ENCODE data around the gene PPP2R5C. TPM values are rescaled to one million over a fixed set of nuclear protein-coding genes. Genes with fewer than 3 reads are reported as not detected.
A peak's percentile ranks its signal among the peaks of the same experiment; 100 is the strongest.

The PPP2R5C gene
- total and polyA plus RNA-seq, 9 of the 15 experiments (the other 6 are each of a cell fraction or from before 2014, with no cell fraction given), result 284 to 617 (median 395) TPM

DNA sequence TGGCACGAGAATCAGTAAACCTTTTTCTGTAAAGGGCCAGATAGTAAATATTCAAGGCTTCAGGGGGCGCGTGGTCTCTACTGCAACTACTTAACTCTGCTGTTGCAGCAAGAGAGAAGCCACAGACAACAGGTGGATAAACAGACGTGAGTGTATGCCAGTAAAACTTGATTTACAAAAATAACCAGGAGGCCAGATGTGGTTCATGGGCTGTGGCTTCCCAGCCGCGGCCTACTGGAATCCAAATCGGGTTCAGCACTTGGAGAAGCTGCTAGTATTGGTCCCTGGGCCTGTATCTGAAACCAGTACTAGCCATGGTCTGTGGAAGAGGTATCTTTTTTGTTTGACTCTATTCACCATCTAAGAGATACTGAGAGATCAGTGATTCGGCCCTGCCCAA lies 13.3 kb downstream of the PPP2R5C start:
- no peak for ATAC-seq
- POLR2A ChIA-PET, result no interaction called here
- Histone ChIP-seq H3K9me1 (ENCODE audit: control insufficient read depth, insufficient read depth, low read length) (no peaks in the 10 kb centered on the region), H3K27ac (ENCODE audit: extremely low read depth, low read depth, low read length) (no peak overlapping the region), H3K4me1 (replicated peaks in 1 of 2; ENCODE audit: control insufficient read depth in 2 of 2, insufficient read depth in 2 of 2, low read length in 2 of 2) (peaks cover 0 to 5% of the 10 kb centered on the region in 2 experiments; a peak in 3 of 5 replicates), H3K27me3 (ENCODE audit: control insufficient read depth in 2 of 2, insufficient read depth in 2 of 2, low read length in 2 of 2) (no peaks in the 10 kb centered on the region), H3K9me3 (replicated peaks; ENCODE audit: control insufficient read depth, insufficient read depth, low read depth, low read length) (no peaks in the 10 kb centered on the region), H2AFZ (ENCODE audit: low read depth, low read length) (no peak overlapping the region), H3K36me3 (ENCODE audit: control insufficient read depth, insufficient read depth, low read length) (peaks cover 57% of the 10 kb centered on the region; the same call in 2 of the 3 replicates), H3K4me2 (ENCODE audit: insufficient read depth, low read length) (no peak overlapping the region), H3K79me2 (ENCODE audit: control insufficient read depth, insufficient read depth, low read length) (peaks cover 95% of the 10 kb centered on the region), H3K9ac (ENCODE audit: insufficient read depth in 1 of 2, low read depth in 2 of 2, low read length in 2 of 2) (peak overlapping the region in 1 of 2 experiments; percentile 9; a peak in 1 of 4 replicates), H4K20me1 (replicated peaks; ENCODE audit: control insufficient read depth, insufficient read depth, low read length) (no peaks in the 10 kb centered on the region; the same call in 1 of the 2 replicates), H3K4me3 (no peak overlapping the region)
- WGBS (ENCODE audit: insufficient coverage, low coverage, missing lambda C conversion rate), result 68% methylated on average over 5 of the region's 8 CpGs
- TF ChIP-seq BDP1 (IDR thresholded peaks at IDR 0.05; ENCODE audit: insufficient read depth, insufficient read length) (no peak), ZNF197 (CRISPR knock-in tag; IDR thresholded peaks at IDR 0.05; ENCODE audit: low read depth) (no peak), NR4A1 (CRISPR knock-in tag; IDR thresholded peaks at IDR 0.05) (no peak), NR4A1 (tag; IDR thresholded peaks at IDR 0.05) (no peak), NFE2 (IDR thresholded peaks at IDR 0.05; ENCODE audit: low read depth) (no peak), SOX6 (IDR thresholded peaks at IDR 0.05) (no peak), ZNF436 (CRISPR knock-in tag; IDR thresholded peaks at IDR 0.05) (no peak), ZBTB7A (IDR thresholded peaks at IDR 0.05; ENCODE audit: borderline replicate concordance, control insufficient read depth, low read depth, low read length) (no peak), POLR2AphosphoS5 (IDR thresholded peaks at IDR 0.05; ENCODE audit: control insufficient read depth, insufficient read depth, low read depth, low read length) (no peak), ZNF696 (CRISPR knock-in tag; conservative IDR thresholded peaks at IDR 0.05) (no peak), KLF16 (IDR thresholded peaks at IDR 0.05) (no peak), SMAD2 (IDR thresholded peaks at IDR 0.05; ENCODE audit: low read depth, low read length) (no peak), TBL1XR1 (IDR thresholded peaks at IDR 0.05; ENCODE audit: low read length in 2 of 2) (no peak), SP1 (CRISPR knock-in tag; IDR thresholded peaks at IDR 0.05) (no peak)
- TF ChIP-seq, protein P1, sequence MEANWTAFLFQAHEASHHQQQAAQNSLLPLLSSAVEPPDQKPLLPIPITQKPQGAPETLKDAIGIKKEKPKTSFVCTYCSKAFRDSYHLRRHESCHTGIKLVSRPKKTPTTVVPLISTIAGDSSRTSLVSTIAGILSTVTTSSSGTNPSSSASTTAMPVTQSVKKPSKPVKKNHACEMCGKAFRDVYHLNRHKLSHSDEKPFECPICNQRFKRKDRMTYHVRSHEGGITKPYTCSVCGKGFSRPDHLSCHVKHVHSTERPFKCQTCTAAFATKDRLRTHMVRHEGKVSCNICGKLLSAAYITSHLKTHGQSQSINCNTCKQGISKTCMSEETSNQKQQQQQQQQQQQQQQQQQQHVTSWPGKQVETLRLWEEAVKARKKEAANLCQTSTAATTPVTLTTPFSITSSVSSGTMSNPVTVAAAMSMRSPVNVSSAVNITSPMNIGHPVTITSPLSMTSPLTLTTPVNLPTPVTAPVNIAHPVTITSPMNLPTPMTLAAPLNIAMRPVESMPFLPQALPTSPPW (CRISPR knock-in tag; IDR thresholded peaks at IDR 0.05), result no peak
- TF ChIP-seq, protein P2, sequence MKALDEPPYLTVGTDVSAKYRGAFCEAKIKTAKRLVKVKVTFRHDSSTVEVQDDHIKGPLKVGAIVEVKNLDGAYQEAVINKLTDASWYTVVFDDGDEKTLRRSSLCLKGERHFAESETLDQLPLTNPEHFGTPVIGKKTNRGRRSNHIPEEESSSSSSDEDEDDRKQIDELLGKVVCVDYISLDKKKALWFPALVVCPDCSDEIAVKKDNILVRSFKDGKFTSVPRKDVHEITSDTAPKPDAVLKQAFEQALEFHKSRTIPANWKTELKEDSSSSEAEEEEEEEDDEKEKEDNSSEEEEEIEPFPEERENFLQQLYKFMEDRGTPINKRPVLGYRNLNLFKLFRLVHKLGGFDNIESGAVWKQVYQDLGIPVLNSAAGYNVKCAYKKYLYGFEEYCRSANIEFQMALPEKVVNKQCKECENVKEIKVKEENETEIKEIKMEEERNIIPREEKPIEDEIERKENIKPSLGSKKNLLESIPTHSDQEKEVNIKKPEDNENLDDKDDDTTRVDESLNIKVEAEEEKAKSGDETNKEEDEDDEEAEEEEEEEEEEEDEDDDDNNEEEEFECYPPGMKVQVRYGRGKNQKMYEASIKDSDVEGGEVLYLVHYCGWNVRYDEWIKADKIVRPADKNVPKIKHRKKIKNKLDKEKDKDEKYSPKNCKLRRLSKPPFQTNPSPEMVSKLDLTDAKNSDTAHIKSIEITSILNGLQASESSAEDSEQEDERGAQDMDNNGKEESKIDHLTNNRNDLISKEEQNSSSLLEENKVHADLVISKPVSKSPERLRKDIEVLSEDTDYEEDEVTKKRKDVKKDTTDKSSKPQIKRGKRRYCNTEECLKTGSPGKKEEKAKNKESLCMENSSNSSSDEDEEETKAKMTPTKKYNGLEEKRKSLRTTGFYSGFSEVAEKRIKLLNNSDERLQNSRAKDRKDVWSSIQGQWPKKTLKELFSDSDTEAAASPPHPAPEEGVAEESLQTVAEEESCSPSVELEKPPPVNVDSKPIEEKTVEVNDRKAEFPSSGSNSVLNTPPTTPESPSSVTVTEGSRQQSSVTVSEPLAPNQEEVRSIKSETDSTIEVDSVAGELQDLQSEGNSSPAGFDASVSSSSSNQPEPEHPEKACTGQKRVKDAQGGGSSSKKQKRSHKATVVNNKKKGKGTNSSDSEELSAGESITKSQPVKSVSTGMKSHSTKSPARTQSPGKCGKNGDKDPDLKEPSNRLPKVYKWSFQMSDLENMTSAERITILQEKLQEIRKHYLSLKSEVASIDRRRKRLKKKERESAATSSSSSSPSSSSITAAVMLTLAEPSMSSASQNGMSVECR (CRISPR knock-in tag; IDR thresholded peaks at IDR 0.05), result no peak
- no peak for FAIRE-seq
- CTCF ChIA-PET (ENCODE audit: low intra/inter-chr PET ratio), result no interaction called here
- DNase-seq (ENCODE audit: extremely low read depth in 1 of 4, low spot score in 3 of 4), result no peak
- intact Hi-C loops (cut with micrococcal nuclease), result loop anchor here (5.0 kb wide), 1 partner anchor 32 kb away; no protein-coding TSS in a partner anchor
- BruUV-seq (replicated peaks), result no TSS peak
- in situ Hi-C loops (cut with MboI), result no loop called here
